ENCODE measurements around the gene S100Z. TPM values are rescaled to one million over a fixed set of nuclear protein-coding genes. Genes with fewer than 3 reads are reported as not detected.
A peak's percentile ranks its signal among the peaks of the same experiment; 100 is the strongest.

The S100Z gene
- polyA plus RNA-seq, 2 of the 4 experiments (the other 2 are of a cell fraction), result not detected

DNA sequence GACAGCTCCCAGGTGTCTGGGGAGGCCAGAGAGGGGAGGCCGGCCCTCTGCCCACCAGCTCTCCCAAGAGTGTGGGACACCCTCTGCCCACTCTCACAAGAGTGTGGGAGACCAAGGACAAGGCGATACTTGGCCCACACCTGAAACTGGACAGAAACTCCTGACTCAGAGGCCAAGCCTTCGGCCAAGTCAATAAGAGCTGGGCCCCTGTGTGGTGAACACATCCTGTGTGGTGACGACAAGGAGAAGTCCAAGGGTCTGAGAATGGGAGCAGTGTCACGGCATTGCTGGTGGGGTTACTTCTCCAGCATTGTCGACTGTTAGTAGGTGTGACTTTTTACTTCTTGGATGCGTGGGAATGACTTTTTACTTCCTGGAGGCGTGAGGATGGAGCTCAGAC, 45.5 kb upstream of the S100Z start (continued):
- TF ChIP-seq FOXS1 (CRISPR knock-in tag; IDR thresholded peaks at IDR 0.05), result peak; percentile 83; the same call in 1 of the 2 replicates
- no peak for TF ChIP-seq SREBF2 (IDR thresholded peaks at IDR 0.05)
- no peak for TF ChIP-seq POLR2AphosphoS2 (conservative IDR thresholded peaks at IDR 0.05; ENCODE audit: low read length)
- peak; percentile 70 for TF ChIP-seq MAFK (IDR thresholded peaks at IDR 0.05; ENCODE audit: partially characterized antibody)
- TF ChIP-seq FOSL2 (IDR thresholded peaks at IDR 0.05), result peak; percentile 49; the same call in 1 of the 2 replicates
- peak; percentile 98 for TF ChIP-seq FOSL2 (CRISPR knock-in tag; IDR thresholded peaks at IDR 0.05)
- peak; percentile 34; the same call in 1 of the 2 replicates for TF ChIP-seq NFE2L2 (conservative IDR thresholded peaks at IDR 0.05; ENCODE audit: low read length)
- no peak for TF ChIP-seq PHF8 (IDR thresholded peaks at IDR 0.05; ENCODE audit: borderline replicate concordance, low read depth)
- no peak for TF ChIP-seq KDM1A (IDR thresholded peaks at IDR 0.05; ENCODE audit: low read depth)
- peak in 1 of 2 experiments; percentile 39; a peak in 1 of 4 replicates for TF ChIP-seq CEBPB (IDR thresholded peaks at IDR 0.05)
- peak; percentile 55 for TF ChIP-seq CHD2 (IDR thresholded peaks at IDR 0.05; ENCODE audit: low read length, partially characterized antibody)
- TF ChIP-seq BHLHE40 (IDR thresholded peaks at IDR 0.05; ENCODE audit: low read depth, low read length), result no peak
- TF ChIP-seq JUNB (IDR thresholded peaks at IDR 0.05), result peak; percentile 86
- 0 out of 2 replicates have a peak, but pooled peaks have one; percentile 32 for TF ChIP-seq HOXB13 (CRISPR knock-in tag; IDR thresholded peaks at IDR 0.05; ENCODE audit: low read depth)
- TF ChIP-seq CBX2 (IDR thresholded peaks at IDR 0.05; ENCODE audit: borderline replicate concordance, low read depth), result no peak
- TF ChIP-seq, protein P1, sequence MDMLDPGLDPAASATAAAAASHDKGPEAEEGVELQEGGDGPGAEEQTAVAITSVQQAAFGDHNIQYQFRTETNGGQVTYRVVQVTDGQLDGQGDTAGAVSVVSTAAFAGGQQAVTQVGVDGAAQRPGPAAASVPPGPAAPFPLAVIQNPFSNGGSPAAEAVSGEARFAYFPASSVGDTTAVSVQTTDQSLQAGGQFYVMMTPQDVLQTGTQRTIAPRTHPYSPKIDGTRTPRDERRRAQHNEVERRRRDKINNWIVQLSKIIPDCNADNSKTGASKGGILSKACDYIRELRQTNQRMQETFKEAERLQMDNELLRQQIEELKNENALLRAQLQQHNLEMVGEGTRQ (IDR thresholded peaks at IDR 0.05), result no peak
- TF ChIP-seq, protein P2, sequence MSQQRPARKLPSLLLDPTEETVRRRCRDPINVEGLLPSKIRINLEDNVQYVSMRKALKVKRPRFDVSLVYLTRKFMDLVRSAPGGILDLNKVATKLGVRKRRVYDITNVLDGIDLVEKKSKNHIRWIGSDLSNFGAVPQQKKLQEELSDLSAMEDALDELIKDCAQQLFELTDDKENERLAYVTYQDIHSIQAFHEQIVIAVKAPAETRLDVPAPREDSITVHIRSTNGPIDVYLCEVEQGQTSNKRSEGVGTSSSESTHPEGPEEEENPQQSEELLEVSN (IDR thresholded peaks at IDR 0.05; ENCODE audit: borderline replicate concordance, low read depth), result no peak
- TF ChIP-seq, protein P3, sequence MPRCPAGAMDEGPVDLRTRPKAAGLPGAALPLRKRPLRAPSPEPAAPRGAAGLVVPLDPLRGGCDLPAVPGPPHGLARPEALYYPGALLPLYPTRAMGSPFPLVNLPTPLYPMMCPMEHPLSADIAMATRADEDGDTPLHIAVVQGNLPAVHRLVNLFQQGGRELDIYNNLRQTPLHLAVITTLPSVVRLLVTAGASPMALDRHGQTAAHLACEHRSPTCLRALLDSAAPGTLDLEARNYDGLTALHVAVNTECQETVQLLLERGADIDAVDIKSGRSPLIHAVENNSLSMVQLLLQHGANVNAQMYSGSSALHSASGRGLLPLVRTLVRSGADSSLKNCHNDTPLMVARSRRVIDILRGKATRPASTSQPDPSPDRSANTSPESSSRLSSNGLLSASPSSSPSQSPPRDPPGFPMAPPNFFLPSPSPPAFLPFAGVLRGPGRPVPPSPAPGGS (IDR thresholded peaks at IDR 0.05), result no peak; the same call in 2 of the 3 replicates
- no peak for TF ChIP-seq NR3C1 (IDR thresholded peaks at IDR 0.05)
- TF ChIP-seq, protein P4, sequence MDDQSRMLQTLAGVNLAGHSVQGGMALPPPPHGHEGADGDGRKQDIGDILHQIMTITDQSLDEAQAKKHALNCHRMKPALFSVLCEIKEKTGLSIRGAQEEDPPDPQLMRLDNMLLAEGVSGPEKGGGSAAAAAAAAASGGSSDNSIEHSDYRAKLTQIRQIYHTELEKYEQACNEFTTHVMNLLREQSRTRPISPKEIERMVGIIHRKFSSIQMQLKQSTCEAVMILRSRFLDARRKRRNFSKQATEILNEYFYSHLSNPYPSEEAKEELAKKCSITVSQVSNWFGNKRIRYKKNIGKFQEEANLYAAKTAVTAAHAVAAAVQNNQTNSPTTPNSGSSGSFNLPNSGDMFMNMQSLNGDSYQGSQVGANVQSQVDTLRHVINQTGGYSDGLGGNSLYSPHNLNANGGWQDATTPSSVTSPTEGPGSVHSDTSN (IDR thresholded peaks at IDR 0.05), result 0 out of 2 replicates have a peak, but pooled peaks have one; percentile 43
- TF ChIP-seq NPAS2 (CRISPR knock-in tag; IDR thresholded peaks at IDR 0.05; ENCODE audit: borderline replicate concordance), result no peak
- TF ChIP-seq RARB (CRISPR knock-in tag; IDR thresholded peaks at IDR 0.05), result peak; percentile 98
- TF ChIP-seq KDM5A (IDR thresholded peaks at IDR 0.05), result no peak
- peak; percentile 93 for TF ChIP-seq FOSB (CRISPR knock-in tag; IDR thresholded peaks at IDR 0.05)

DNA sequence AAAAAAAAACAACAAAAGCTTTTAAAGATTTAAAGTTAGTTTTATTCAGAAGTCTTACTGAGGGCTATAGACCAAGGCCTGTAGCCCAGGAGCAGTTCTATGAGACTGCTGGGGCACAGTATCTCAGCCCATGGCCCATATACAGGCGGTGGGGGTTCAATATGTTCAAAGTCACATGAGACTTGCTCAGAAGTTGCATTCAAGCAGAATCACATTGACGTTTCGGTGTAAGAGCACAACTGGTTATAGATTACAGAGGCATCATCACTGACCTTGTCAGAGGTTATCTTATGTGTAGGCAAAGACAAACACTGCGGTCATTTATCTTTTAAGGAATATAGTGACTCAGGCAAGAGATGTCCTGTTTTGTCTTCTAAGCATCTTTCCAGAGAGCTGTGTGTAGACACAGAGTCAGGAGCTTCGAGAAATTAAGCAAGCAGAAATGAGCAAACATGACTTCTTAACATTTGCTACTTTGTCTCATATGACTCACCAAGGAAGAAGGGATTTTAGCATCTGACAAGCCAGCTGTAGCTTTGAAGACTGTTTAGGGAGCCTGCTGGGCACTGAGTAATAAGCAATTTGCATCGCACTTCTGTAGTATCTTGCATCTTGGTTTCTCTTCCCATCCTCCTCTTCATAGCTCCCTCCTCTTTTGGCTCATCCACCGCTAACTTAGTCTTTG, 43.9 kb upstream of the S100Z start:
- H3K4me3 ChIP-seq, result peak overlapping the region; percentile 22; the same call in 1 of the 3 replicates
- FAIRE-seq (peak; percentile 100), DNase-seq (ENCODE audit: low read depth in 1 of 2, low spot score in 1 of 2) (peak; percentile 90 to 98), ATAC-seq (peak; percentile 83 to 89)
- H3K9me3 ChIP-seq, result no peaks in the 10 kb centered on the region
- POLR2A ChIA-PET, result interaction anchor here (0.6 to 5.1 kb wide), 16 partner anchors 9 to 832 kb away, joined by 3 to 218 read pairs (median 4); partner anchors contain the start of genes AGGF1 and F2RL1
- H3K4me2 ChIP-seq, result peak overlapping the region; percentile 85
- under 1% methylated on average over 7 of the region's 7 CpGs for WGBS (ENCODE audit: missing lambda C conversion rate)
- H3K27ac ChIP-seq, result peak overlapping the region; percentile 90 to 98
- H3K4me1 ChIP-seq, result peaks cover 79% of the 10 kb centered on the region
- CTCF ChIA-PET, result interaction anchor here (0.5 to 5.0 kb wide), 16 partner anchors 9 to 686 kb away, joined by 3 to 33 read pairs (median 4); partner anchors contain the start of genes F2RL1 and WDR41
- TF ChIP-seq SREBF2 (IDR thresholded peaks at IDR 0.05), result no peak
- no peak for TF ChIP-seq BHLHE40 (IDR thresholded peaks at IDR 0.05; ENCODE audit: low read depth, low read length)
- no peak for TF ChIP-seq ZFP36 (IDR thresholded peaks at IDR 0.05; ENCODE audit: borderline replicate concordance, partially characterized antibody)
- no peak for TF ChIP-seq EHMT2 (IDR thresholded peaks at IDR 0.05; ENCODE audit: low read depth)
- no peak for TF ChIP-seq ZNF302 (CRISPR knock-in tag; IDR thresholded peaks at IDR 0.05)
- TF ChIP-seq HOXB13 (CRISPR knock-in tag; IDR thresholded peaks at IDR 0.05; ENCODE audit: low read depth), result no peak
- TF ChIP-seq, protein P3 (IDR thresholded peaks at IDR 0.05), result peak; percentile 99
- TF ChIP-seq NFE2L2 (conservative IDR thresholded peaks at IDR 0.05; ENCODE audit: low read length), result no peak; the same call in 1 of the 2 replicates
- no peak for TF ChIP-seq RNF2 (IDR thresholded peaks at IDR 0.05; ENCODE audit: borderline replicate concordance, low read depth)
- TF ChIP-seq, protein P5, sequence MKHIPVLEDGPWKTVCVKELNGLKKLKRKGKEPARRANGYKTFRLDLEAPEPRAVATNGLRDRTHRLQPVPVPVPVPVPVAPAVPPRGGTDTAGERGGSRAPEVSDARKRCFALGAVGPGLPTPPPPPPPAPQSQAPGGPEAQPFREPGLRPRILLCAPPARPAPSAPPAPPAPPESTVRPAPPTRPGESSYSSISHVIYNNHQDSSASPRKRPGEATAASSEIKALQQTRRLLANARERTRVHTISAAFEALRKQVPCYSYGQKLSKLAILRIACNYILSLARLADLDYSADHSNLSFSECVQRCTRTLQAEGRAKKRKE (CRISPR knock-in tag; IDR thresholded peaks at IDR 0.05; ENCODE audit: low read depth), result no peak
- peak; percentile 96 to 98 for TF ChIP-seq CEBPB (IDR thresholded peaks at IDR 0.05)
- TF ChIP-seq EP300 (IDR thresholded peaks at IDR 0.05), result peak; percentile 99
- peak; percentile 13 to 72; a peak in 4 of 5 replicates for TF ChIP-seq RAD21 (conservative IDR thresholded peaks at IDR 0.05 in 1 of 2, IDR thresholded peaks at IDR 0.05 in 1 of 2)
- TF ChIP-seq NR3C1 (IDR thresholded peaks at IDR 0.05), result no peak
- no peak for TF ChIP-seq KDM1A (IDR thresholded peaks at IDR 0.05; ENCODE audit: low read depth)

Measured in A549 (cell line).